GM12864 (cell line): ENCODE data around the gene MADCAM1.

Experiments used
- DNase-seq: peaks from one replicate; pipeline ENCODE4 v3.0.0-alpha.2; 2011; ENCODE audit warnings: low read depth
- H3K4me3 ChIP-seq: 2 replicates; pipeline ENCODE4 v1.5.1; 2011; ENCODE audit warnings: mild to moderate bottlenecking, low read depth, low read length, control low read depth
- CTCF ChIP-seq: IDR thresholded peaks from 2 replicates; pipeline ENCODE4 v1.5.1; 2011; ENCODE audit warnings: low read depth, mild to moderate bottlenecking, moderate library complexity, low read length, control low read depth, inconsistent platforms; ENCODE audit errors: missing control alignments

MADCAM1 gene

DNA sequence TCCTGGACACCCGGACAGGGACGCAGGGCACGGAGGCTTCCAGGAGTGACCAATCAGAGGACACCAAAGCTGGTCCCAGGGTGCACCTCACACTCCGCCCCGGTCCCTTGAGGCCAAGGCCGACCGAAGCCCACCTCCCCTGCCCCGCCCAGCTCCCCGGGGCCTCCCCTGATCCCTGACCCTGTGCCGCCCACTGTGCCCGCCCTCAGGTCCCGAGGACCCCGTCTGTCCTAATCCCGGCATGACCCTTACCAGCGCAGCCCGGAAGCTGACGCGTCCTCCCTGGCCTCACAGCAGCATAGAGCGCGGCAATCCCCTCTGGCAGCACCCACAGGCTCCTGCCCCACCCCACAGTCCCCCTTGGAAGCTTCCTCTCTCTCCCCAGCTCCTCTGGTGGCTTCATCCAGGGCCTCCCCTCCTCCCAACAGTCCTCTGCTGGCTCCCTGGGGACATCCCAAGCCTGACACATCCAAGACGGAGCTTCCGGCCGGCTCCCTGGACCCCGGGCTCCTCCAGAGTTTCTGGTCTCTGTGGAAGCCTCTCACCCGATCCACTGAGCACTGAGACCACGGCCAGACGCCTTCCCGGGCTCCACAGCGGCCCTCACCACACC lies 27.9 kb downstream of the MADCAM1 start:
- DNase-seq: no peak
- TF ChIP-seq CTCF: no peak
- H3K4me3 ChIP-seq: no peak overlapping the region

DNA sequence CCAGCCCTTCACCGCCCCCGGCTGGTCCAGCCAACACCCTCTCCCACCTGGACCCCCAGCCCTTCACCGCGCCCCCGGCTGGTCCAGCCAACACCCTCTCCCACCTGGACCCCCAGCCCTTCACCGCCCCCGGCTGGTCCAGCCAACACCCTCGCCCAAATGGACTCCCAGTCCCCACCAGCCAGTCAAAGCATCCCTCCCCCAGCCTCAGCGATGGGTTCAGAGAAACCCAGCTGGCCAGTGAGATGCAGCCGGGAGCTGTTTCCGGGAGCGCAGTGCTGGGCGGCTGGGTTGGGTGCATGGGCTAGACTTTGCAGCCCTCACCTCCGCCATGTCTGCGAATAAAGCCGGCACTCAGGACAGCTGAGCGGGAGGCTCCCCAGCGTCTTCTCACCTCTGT lies 28.7 kb downstream of the MADCAM1 start:
- TF ChIP-seq CTCF: no peak
- H3K4me3 ChIP-seq: no peak overlapping the region
- DNase-seq: no peak

DNA sequence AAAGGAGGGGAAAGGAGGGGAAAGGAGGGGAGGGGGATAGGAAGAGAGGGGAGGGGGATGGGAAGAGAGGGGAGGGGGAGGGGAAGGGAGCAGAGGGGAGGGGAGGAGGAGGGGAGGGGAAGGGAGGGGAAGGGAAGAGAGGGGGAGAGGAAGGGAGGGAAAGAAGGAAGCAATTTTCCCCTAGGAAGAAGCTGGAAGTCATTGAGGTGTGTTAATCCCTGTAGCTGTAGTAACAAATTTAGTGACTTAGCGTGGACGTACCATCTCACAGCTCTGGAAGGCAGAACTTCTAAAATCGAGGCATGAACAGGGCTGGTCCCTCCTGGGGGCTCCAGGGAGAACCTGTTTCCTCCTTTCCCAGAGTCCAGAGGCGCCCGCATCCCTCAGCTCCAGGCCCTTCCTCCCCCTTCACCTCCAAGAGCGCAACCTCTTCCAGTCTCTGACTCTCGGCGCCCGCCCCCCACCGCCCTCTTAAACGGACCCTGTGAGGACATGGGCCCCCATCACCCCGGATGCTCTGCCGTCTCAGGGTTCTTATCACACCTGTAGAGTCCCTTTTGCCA lies 29.7 kb downstream of the MADCAM1 start:
- H3K4me3 ChIP-seq: no peak overlapping the region
- no peak for TF ChIP-seq CTCF

DNA sequence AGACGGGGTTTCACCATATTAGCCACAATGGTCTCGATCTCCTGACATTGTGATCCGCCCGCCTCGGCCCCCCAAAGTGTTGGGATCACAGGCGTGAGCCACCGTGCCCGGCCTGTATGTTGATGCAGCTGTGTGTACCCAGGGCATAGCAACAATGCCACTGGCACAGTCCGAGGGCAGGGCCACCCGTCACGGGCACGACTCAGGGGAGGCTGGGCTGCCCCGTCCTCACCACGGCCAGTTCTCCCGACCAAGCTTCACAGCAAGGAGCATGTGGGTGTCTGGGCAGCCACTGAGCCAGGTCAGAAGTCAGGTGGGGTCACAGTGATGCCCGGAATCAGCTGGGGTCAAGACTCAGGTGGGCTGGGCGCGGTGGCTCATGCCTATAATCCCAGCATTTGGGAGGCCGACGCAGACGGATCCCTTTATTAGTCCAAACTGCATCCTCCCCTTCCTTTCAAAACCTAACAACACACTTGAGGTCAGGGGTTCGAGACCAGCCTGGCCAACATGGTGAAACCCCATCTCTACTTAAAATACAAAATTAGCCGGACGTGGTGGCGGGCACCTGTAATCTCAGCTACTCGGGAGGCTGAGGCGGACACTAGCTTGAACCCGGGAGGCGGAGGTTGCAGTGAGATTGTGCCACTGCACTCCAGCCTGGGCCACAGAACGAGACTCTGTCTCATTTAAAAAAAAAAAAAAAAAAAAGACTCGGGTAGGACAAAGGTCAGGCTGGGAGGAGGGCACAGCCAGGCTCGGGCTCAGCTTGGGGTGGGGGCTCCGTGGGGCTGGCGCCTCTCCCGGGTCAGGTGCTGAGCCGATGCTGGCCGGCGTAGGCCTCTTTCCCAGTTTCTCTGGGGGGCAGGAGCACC lies 34.1 kb downstream of the MADCAM1 start:
- no peak for TF ChIP-seq CTCF
- no peak for DNase-seq
- peak overlapping the region; percentile 79 for H3K4me3 ChIP-seq

More for the DNA sequence above, 29.7 kb downstream of the MADCAM1 start:
- no peak for DNase-seq

DNA sequence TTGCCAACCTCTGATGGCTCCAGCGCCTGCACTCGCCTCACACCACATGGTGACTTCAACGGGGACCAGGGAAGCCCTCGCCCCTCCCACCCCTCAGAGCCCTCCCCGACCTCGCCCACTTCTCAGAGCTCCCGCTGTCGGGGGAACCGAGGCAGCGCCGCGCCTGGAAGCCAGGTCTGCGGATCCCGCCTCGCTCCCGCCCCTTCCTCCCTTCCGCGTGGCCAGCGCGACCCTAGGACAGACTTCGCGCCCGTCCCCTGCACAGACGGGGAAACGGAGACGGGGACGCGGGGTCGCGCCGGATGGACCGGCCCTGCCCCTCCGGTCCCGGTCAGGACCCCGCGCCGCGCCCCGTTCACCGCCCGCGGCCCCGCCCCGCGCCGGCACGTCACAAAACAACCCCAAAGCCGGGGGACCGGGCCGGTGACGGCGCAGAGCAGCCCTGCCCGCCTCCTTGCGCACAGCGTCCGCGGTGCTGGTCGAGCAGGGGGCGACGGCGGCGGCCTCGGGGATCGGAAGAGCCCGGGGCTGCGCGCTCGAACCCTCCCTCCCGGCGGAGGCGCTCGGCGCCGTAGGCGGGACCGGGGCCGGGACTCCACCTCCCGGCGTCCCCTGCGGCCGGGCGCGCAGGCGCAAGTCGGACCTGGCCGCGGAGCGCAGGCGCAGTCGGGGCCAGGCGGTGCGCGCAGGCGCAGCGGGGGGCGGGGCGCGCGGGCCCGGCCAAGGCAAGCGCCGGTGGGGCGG lies 34.9 kb downstream of the MADCAM1 start:
- peak overlapping the region; percentile 83 for H3K4me3 ChIP-seq
- DNase-seq: no peak
- no peak for TF ChIP-seq CTCF

- H3K4me3 ChIP-seq: peak within 1 kb of the TSS; percentile 83
- no peak for TF ChIP-seq CTCF
- no peak for DNase-seq
Measured at GRCh38 chr19:531753-532560, 35.7 kb downstream of the MADCAM1 start, which contains the start of gene CDC34. TSS of gene CDC34 (plus strand) at chr19:531760. CDS start at chr19:531932, 172 bp downstream.
